Liver (tissue), 3 donors: ENCODE results near the gene SPRYD7.
A peak's percentile ranks its signal among the peaks of the same experiment; 100 is the strongest.

Source experiments
- FOXA1 ChIP-seq: IDR thresholded peaks from 2 replicates; pipeline ENCODE4 v1.6.1; 2016; ENCODE audit warnings: antibody characterized with exemption
- HNF4G ChIP-seq: IDR thresholded peaks from 2 replicates; pipeline ENCODE4 v1.6.1; 2016; ENCODE audit warnings: antibody characterized with exemption
- JUND ChIP-seq, 2 donors: IDR thresholded peaks; 2 replicates each; pipeline ENCODE4 v1.6.1; 2016; ENCODE audit warnings: antibody characterized with exemption in 2 of 2
- NR2F2 ChIP-seq: IDR thresholded peaks from 2 replicates; pipeline ENCODE4 v1.6.1; 2016; ENCODE audit warnings: antibody characterized with exemption
- RAD21 ChIP-seq, 2 donors: IDR thresholded peaks; 2 replicates each; pipeline ENCODE4 v1.6.1; 2016; ENCODE audit warnings: antibody characterized with exemption in 2 of 2, mild to moderate bottlenecking in 2 of 2
- RXRA ChIP-seq, 2 donors: IDR thresholded peaks; 2 replicates each; pipeline ENCODE4 v1.6.1; 2017 to 2018; ENCODE audit warnings: antibody characterized with exemption in 2 of 2, mild to moderate bottlenecking in 1 of 2
- TAF1 ChIP-seq: conservative IDR thresholded peaks from 2 replicates; pipeline ENCODE4 v1.6.1; 2016; ENCODE audit warnings: antibody characterized with exemption, mild to moderate bottlenecking
- YY1 ChIP-seq: IDR thresholded peaks from 2 replicates; pipeline ENCODE4 v1.6.1; 2016; ENCODE audit warnings: antibody characterized with exemption, mild to moderate bottlenecking
- TF ChIP-seq, protein P1 (sequence below): fragments of 150-350 bp; IDR thresholded peaks from 2 replicates; pipeline ENCODE4 v1.5.1; 2017; ENCODE audit warnings: improper control_type of control experiment, low read depth, low read length; ENCODE audit not compliant: missing input control
- TF ChIP-seq, protein P2 (sequence below): IDR thresholded peaks from 2 replicates; pipeline ENCODE4 v1.6.1; 2016; ENCODE audit warnings: antibody characterized with exemption
- donor health status: healthy.
- donor health status: healthy.

GRCh38 chr13:49936075-49936967, at the start of gene SPRYD7:
- TF ChIP-seq, protein P1, sequence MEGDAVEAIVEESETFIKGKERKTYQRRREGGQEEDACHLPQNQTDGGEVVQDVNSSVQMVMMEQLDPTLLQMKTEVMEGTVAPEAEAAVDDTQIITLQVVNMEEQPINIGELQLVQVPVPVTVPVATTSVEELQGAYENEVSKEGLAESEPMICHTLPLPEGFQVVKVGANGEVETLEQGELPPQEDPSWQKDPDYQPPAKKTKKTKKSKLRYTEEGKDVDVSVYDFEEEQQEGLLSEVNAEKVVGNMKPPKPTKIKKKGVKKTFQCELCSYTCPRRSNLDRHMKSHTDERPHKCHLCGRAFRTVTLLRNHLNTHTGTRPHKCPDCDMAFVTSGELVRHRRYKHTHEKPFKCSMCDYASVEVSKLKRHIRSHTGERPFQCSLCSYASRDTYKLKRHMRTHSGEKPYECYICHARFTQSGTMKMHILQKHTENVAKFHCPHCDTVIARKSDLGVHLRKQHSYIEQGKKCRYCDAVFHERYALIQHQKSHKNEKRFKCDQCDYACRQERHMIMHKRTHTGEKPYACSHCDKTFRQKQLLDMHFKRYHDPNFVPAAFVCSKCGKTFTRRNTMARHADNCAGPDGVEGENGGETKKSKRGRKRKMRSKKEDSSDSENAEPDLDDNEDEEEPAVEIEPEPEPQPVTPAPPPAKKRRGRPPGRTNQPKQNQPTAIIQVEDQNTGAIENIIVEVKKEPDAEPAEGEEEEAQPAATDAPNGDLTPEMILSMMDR: peak; percentile 90
- TF ChIP-seq YY1 (peak; percentile 59), FOXA1 (no peak), HNF4G (no peak), RAD21 (IDR thresholded peaks at IDR 0.05) (peak; percentile 70 to 80), JUND (IDR thresholded peaks at IDR 0.05) (no peak), TAF1 (no peak), NR2F2 (no peak), RXRA (IDR thresholded peaks at IDR 0.05) (peak in 1 of 2 donors; percentile 8)
- TF ChIP-seq, protein P2, sequence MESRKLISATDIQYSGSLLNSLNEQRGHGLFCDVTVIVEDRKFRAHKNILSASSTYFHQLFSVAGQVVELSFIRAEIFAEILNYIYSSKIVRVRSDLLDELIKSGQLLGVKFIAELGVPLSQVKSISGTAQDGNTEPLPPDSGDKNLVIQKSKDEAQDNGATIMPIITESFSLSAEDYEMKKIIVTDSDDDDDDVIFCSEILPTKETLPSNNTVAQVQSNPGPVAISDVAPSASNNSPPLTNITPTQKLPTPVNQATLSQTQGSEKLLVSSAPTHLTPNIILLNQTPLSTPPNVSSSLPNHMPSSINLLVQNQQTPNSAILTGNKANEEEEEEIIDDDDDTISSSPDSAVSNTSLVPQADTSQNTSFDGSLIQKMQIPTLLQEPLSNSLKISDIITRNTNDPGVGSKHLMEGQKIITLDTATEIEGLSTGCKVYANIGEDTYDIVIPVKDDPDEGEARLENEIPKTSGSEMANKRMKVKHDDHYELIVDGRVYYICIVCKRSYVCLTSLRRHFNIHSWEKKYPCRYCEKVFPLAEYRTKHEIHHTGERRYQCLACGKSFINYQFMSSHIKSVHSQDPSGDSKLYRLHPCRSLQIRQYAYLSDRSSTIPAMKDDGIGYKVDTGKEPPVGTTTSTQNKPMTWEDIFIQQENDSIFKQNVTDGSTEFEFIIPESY: no peak
